Brain microvascular endothelial cell (primary cell): ENCODE measurements around the gene CRIP2.

Source experiments
- DNase-seq: peaks from one replicate; pipeline ENCODE4 v3.0.0-alpha.2; 2020
- H3K27ac ChIP-seq: fragments of 250-450 bp; sonication (Bioruptor Pico); 2 replicates; pipeline ENCODE4 v1.5.1; 2020; ENCODE audit warnings: mild to moderate bottlenecking, moderate library complexity
- H3K27me3 ChIP-seq: fragments of 250-450 bp; sonication (Bioruptor Pico); replicated peaks from 2 replicates; pipeline ENCODE4 v1.5.1; 2020; ENCODE audit warnings: mild to moderate bottlenecking
- H3K36me3 ChIP-seq: fragments of 250-450 bp; sonication (Bioruptor Pico); replicated peaks from 2 replicates; pipeline ENCODE4 v1.5.1; 2020; ENCODE audit warnings: mild to moderate bottlenecking
- H3K4me3 ChIP-seq: 2 replicates; pipeline ENCODE4 v1.5.1; 2011; ENCODE audit warnings: low read depth, mild to moderate bottlenecking, control low read depth, low read length, moderate library complexity
- in situ Hi-C: cut with HindIII; loops from 2 replicates; pipeline ENCODE4 v1.10.0; 2017; ENCODE audit warnings: low sequenced_read_pairs, low pct_ligation_motif_present
- TF ChIP-seq, protein P1 (sequence below): IDR thresholded peaks from 2 replicates; pipeline ENCODE4 v1.5.1; 2011; ENCODE audit warnings: low read depth, mild to moderate bottlenecking, moderate library complexity, low read length, control low read depth, inconsistent platforms; ENCODE audit errors: missing control alignments

The CRIP2 gene

DNA sequence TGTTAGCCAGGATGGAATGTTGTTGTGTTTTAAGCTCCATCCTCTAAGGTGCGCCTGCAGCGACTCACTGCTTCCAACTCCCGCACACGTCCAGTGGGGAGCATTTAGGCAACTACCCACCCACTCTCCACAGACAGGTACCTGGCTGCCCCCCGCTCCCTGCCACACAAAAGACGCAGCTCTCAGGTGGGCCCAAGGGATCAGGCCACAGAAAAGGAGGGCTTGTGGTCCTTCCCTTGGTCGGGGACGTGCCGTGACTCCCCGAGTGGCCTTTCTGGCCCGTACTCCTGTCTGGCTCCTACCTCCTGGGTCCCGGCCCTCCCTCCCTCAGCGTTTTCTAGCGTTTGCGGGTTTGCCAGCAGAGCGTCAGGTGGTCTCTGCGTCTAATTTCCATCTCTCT, 32.6 kb downstream of the CRIP2 start:
- in situ Hi-C loops, result no loop called here
- DNase-seq, result no peak
- H3K36me3 ChIP-seq, result no peaks in the 10 kb centered on the region
- TF ChIP-seq, protein P1, sequence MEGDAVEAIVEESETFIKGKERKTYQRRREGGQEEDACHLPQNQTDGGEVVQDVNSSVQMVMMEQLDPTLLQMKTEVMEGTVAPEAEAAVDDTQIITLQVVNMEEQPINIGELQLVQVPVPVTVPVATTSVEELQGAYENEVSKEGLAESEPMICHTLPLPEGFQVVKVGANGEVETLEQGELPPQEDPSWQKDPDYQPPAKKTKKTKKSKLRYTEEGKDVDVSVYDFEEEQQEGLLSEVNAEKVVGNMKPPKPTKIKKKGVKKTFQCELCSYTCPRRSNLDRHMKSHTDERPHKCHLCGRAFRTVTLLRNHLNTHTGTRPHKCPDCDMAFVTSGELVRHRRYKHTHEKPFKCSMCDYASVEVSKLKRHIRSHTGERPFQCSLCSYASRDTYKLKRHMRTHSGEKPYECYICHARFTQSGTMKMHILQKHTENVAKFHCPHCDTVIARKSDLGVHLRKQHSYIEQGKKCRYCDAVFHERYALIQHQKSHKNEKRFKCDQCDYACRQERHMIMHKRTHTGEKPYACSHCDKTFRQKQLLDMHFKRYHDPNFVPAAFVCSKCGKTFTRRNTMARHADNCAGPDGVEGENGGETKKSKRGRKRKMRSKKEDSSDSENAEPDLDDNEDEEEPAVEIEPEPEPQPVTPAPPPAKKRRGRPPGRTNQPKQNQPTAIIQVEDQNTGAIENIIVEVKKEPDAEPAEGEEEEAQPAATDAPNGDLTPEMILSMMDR, result no peak
- no peak overlapping the region for H3K4me3 ChIP-seq
- no peak overlapping the region for H3K27ac ChIP-seq
- H3K27me3 ChIP-seq, result no peaks in the 10 kb centered on the region

DNA sequence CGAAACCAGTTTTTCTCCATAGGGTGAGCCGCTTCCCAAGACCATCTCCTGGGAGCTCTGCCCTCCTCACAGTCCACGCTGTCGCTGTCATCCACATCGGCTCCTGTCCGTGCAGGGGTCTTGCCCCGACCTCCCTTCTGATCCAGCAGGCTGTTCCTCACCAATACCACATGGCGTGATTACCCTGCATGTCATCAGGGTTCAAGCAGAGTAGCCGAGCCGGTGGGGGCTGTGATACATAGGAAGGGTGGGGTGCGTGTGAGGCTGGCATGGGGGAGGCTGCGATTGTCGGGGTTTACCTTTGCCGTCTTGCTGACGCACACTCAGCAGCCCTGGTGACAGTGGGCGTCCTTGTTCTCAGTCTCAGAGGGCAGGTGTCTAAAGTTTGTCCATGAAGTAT, 33.4 kb downstream of the CRIP2 start:
- no peaks in the 10 kb centered on the region for H3K27me3 ChIP-seq
- in situ Hi-C loops, result no loop called here
- no peak overlapping the region for H3K4me3 ChIP-seq
- H3K27ac ChIP-seq, result no peak overlapping the region
- TF ChIP-seq, protein P1, result no peak
- H3K36me3 ChIP-seq, result no peaks in the 10 kb centered on the region
- DNase-seq, result no peak

DNA sequence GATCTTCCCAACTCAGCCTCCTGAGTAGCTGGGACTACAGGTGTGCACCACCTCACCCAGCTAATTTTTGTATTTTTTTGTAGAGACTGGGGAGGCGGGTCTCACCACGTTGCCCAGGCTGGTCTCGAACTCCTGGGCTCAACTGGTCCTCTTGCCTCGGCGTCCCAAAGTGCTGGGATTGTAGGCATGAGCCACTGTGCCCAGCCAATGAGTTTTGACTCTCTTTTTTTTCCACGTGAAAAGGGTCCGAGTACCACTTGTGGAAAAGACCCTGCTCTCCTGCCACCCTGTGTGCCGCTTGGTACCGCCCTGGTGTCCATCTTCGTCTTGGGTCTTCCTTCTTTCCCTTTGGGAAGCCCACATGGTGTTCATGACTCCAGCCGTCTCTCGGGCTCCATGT, 34.0 kb downstream of the CRIP2 start:
- no peaks in the 10 kb centered on the region for H3K36me3 ChIP-seq
- no peaks in the 10 kb centered on the region for H3K27me3 ChIP-seq
- in situ Hi-C loops, result no loop called here
- TF ChIP-seq, protein P1, result no peak
- DNase-seq, result no peak
- no peak overlapping the region for H3K27ac ChIP-seq
- no peak overlapping the region for H3K4me3 ChIP-seq

DNA sequence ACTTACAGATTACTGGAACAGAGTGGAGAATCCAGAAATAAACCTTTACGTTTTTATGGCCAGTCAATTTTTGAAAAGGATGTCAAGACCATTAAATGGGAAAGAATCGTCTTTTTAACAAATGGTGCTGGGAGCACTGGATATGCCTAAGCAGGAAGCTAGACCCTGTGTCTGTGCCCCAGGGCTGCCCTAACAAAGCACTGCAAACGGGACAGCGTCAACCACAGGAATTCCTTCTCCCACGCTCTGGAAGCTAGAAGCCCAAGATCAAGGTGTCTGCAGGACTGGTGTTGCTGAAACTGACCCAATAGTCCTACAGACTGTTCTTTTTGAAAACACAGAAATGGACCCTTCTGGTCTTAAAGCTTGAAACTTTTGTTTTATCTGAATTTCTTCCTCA, 42.5 kb downstream of the CRIP2 start:
- Histone ChIP-seq H3K4me3 (no peak overlapping the region), H3K36me3 (no peaks in the 10 kb centered on the region), H3K27ac (no peak overlapping the region), H3K27me3 (no peaks in the 10 kb centered on the region)
- no peak for DNase-seq
- in situ Hi-C loops, result no loop called here
- TF ChIP-seq, protein P1, result no peak

DNA sequence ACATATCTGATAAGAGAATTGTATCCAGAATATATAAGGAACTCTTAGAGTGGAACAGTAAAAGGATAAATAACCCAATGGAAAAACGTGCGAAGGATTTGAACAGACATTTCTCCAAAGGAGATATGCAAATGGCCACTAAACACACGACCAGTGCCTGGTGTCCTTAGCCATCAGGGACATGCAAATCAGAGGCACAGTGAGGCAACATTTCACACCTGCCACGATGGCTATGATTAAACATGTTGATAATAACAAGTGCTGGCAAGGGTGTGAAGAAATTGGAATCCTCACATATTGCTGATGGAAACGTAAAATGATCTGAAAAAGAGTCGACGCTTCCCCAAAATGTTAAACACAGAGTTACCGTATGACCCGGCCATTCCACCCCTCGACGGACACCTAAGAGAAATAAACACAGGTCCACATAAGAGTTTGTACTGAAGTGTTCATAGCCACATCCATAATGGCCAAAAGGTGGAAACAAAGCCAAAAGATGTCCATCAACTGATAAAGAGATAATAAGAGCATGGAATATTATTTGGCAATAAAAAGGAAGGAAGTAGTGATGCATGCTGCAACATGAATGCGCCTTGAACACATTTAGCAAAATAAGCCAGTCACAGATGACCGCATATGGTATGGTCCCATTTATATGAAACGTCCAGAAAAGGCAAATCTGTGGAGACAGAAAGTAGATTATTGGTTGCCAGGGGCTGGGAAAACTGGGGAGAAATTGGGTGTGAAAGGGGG, 45.5 kb downstream of the CRIP2 start:
- H3K36me3 ChIP-seq, result no peaks in the 10 kb centered on the region
- H3K27me3 ChIP-seq, result no peaks in the 10 kb centered on the region
- H3K27ac ChIP-seq, result no peak overlapping the region
- H3K4me3 ChIP-seq, result no peak overlapping the region
- in situ Hi-C loops, result no loop called here
- TF ChIP-seq, protein P1, result no peak
- no peak for DNase-seq

DNA sequence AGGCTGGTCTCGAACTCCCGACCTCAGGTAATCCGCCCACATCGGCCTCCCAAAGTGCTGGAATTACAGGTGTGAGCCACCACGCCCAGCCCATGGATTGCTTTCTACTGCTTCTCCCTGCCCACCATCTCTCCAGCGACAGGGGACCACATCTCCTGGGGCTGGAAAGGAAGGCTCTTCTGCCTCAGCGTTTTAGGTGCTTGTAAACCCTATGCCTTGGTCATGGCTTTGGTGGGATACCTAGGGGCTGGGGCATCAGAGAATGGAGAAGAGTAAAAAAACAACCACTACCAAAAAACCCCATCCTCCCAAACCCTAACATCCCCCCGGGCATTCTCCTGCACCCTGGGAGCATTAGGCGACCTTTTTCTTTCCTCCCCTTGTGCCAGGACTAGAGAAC, 50.7 kb downstream of the CRIP2 start:
- Histone ChIP-seq H3K36me3 (no peaks in the 10 kb centered on the region), H3K27ac (no peak overlapping the region), H3K27me3 (no peaks in the 10 kb centered on the region), H3K4me3 (no peak overlapping the region)
- in situ Hi-C loops, result no loop called here
- DNase-seq, result no peak
- TF ChIP-seq, protein P1, result no peak
